Measurements from ENCODE around the gene DYNC1I1. TPM values are rescaled to one million over a fixed set of nuclear protein-coding genes. Genes with fewer than 3 reads are reported as not detected.

DYNC1I1 gene
- total RNA-seq, 1 donor from 2014 or later = 0.79 TPM

- no peaks in the 10 kb centered on the region for H3K27me3 ChIP-seq
- H4K20me1 ChIP-seq (ENCODE audit: low read depth) = no peaks in the 10 kb centered on the region
- no peak overlapping the region for H3K9ac ChIP-seq
- H3K4me1 ChIP-seq = peaks cover 4% of the 10 kb centered on the region
- H3F3A ChIP-seq (ENCODE audit: low read depth) = no peaks in the 10 kb centered on the region
- no peak overlapping the region for H2AFZ ChIP-seq (replicated peaks)
- Mint-ChIP-seq H3K9me3 (no peaks in the 10 kb centered on the region), H3K4me1 (peaks cover 3% of the 10 kb centered on the region), H3K36me3 (no peaks in the 10 kb centered on the region), H3K4me3 (no peak overlapping the region), H3K27ac (no peak overlapping the region), H3K27me3 (ENCODE audit: insufficient read depth, low read depth) (peaks cover 5% of the 10 kb centered on the region)
- no peaks in the 10 kb centered on the region for H3K9me3 ChIP-seq (ENCODE audit: low read depth)
- no peak overlapping the region for H3K4me2 ChIP-seq
- H3K36me3 ChIP-seq = no peaks in the 10 kb centered on the region
- H3K27ac ChIP-seq = no peak overlapping the region
- H3K4me3 ChIP-seq = no peak overlapping the region
- H3K79me2 ChIP-seq (ENCODE audit: low read depth) = no peaks in the 10 kb centered on the region
- TF ChIP-seq EZH2phosphoT487 (IDR thresholded peaks at IDR 0.05) = no peak
- TF ChIP-seq, protein P1, sequence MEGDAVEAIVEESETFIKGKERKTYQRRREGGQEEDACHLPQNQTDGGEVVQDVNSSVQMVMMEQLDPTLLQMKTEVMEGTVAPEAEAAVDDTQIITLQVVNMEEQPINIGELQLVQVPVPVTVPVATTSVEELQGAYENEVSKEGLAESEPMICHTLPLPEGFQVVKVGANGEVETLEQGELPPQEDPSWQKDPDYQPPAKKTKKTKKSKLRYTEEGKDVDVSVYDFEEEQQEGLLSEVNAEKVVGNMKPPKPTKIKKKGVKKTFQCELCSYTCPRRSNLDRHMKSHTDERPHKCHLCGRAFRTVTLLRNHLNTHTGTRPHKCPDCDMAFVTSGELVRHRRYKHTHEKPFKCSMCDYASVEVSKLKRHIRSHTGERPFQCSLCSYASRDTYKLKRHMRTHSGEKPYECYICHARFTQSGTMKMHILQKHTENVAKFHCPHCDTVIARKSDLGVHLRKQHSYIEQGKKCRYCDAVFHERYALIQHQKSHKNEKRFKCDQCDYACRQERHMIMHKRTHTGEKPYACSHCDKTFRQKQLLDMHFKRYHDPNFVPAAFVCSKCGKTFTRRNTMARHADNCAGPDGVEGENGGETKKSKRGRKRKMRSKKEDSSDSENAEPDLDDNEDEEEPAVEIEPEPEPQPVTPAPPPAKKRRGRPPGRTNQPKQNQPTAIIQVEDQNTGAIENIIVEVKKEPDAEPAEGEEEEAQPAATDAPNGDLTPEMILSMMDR (IDR thresholded peaks at IDR 0.05) = no peak
- no peak for TF ChIP-seq EZH2 (IDR thresholded peaks at IDR 0.05)
- no peak for DNase-seq (ENCODE audit: low spot score)
Observed at GRCh38 chr7:96059075-96059474, 286.7 kb downstream of the DYNC1I1 start.

DNA sequence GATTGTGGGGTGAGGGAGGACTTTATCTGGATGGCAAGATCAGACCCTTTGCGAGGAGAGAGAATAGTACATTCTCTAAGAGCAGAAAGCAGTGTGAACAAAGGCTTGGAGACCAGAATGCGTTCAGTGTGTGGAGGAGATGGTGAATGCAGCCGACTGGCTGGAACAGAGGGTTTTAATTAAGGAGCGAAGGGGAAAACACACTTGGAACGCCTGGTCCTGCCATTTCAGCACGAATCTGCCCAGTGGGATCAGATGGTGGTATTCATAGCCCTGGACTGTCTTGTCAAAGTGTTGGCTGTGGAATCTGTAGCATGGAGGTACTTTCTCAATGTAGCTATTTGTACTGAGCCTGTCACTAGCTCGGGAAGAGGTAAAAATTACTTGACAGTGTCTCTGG lies 288.7 kb downstream of the DYNC1I1 start:
- no peak overlapping the region for H3K9ac ChIP-seq
- Mint-ChIP-seq H3K27me3 (ENCODE audit: insufficient read depth, low read depth) (peaks cover 5% of the 10 kb centered on the region), H3K27ac (no peak overlapping the region), H3K9me3 (no peaks in the 10 kb centered on the region), H3K4me1 (peaks cover 3% of the 10 kb centered on the region), H3K36me3 (no peaks in the 10 kb centered on the region), H3K4me3 (no peak overlapping the region)
- H3K36me3 ChIP-seq = no peaks in the 10 kb centered on the region
- H3K27ac ChIP-seq = no peak overlapping the region
- peak; percentile 27 for DNase-seq (ENCODE audit: low spot score)
- H3K4me2 ChIP-seq = peak overlapping the region; percentile 50
- H3K79me2 ChIP-seq (ENCODE audit: low read depth) = no peaks in the 10 kb centered on the region
- H2AFZ ChIP-seq (replicated peaks) = peak overlapping the region; percentile 65
- no peak overlapping the region for H3K4me3 ChIP-seq
- H3F3A ChIP-seq (ENCODE audit: low read depth) = no peaks in the 10 kb centered on the region
- no peaks in the 10 kb centered on the region for H4K20me1 ChIP-seq (ENCODE audit: low read depth)
- TF ChIP-seq EZH2 (IDR thresholded peaks at IDR 0.05) = no peak
- no peak for TF ChIP-seq EZH2phosphoT487 (IDR thresholded peaks at IDR 0.05)
- TF ChIP-seq, protein P1 (IDR thresholded peaks at IDR 0.05) = no peak
- peaks cover 4% of the 10 kb centered on the region for H3K4me1 ChIP-seq
- no peaks in the 10 kb centered on the region for H3K9me3 ChIP-seq (ENCODE audit: low read depth)
- H3K27me3 ChIP-seq = no peaks in the 10 kb centered on the region

GRCh38 chr7:96061844-96062243 lies 289.5 kb downstream of the DYNC1I1 start:
- H3F3A ChIP-seq (ENCODE audit: low read depth) = no peaks in the 10 kb centered on the region
- no peak overlapping the region for H3K4me3 ChIP-seq
- H3K36me3 Mint-ChIP-seq = no peaks in the 10 kb centered on the region
- no peak overlapping the region for H3K9ac ChIP-seq
- H3K36me3 ChIP-seq = no peaks in the 10 kb centered on the region
- H3K27me3 Mint-ChIP-seq (ENCODE audit: insufficient read depth, low read depth) = peaks cover 5% of the 10 kb centered on the region
- no peaks in the 10 kb centered on the region for H3K79me2 ChIP-seq (ENCODE audit: low read depth)
- H3K4me1 ChIP-seq = peaks cover 4% of the 10 kb centered on the region
- H3K27me3 ChIP-seq = no peaks in the 10 kb centered on the region
- no peak for DNase-seq (ENCODE audit: low spot score)
- no peak overlapping the region for H3K27ac ChIP-seq
- H3K4me1 Mint-ChIP-seq = peaks cover 3% of the 10 kb centered on the region
- TF ChIP-seq EZH2phosphoT487 (IDR thresholded peaks at IDR 0.05) (no peak), EZH2 (IDR thresholded peaks at IDR 0.05) (no peak)
- TF ChIP-seq, protein P1 (IDR thresholded peaks at IDR 0.05) = no peak
- no peaks in the 10 kb centered on the region for H4K20me1 ChIP-seq (ENCODE audit: low read depth)
- H2AFZ ChIP-seq (replicated peaks) = no peak overlapping the region
- H3K4me3 Mint-ChIP-seq = no peak overlapping the region
- H3K4me2 ChIP-seq = no peak overlapping the region
- H3K9me3 Mint-ChIP-seq = no peaks in the 10 kb centered on the region
- no peaks in the 10 kb centered on the region for H3K9me3 ChIP-seq (ENCODE audit: low read depth)
- H3K27ac Mint-ChIP-seq = no peak overlapping the region
